Measurements from ENCODE around the gene TSHZ2. TPM values are rescaled to one million over a fixed set of nuclear protein-coding genes. Genes with fewer than 3 reads are reported as not detected.

Gene TSHZ2
- total RNA-seq, 1 donor from 2014 or later: 5.2 TPM

DNA sequence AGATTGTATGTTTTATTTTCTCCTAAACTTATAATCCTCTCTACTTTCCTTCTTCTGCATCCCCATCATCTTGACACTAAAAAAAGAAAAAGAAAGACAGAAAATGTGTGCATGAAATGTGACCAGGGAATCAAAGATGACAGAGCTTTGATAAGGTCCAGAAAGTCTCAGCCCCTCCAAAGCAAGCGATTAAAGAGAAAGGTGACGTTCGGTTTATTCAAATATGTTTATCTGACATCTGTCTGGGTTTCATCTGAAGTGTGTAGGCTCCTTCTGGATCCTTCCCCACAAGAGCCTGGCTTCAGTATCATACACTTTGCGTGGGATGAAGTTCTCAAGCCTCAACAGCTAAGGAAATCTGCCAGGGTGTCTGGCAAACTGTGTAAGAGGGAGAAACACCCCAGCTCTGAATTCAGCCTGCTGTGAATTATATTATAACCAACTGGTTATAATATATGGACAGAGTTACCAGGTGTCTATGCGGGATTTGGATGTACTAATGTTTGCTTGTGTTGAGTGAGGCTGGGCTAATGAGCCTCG lies 358.5 kb downstream of the TSHZ2 start:
- DNase-seq: no peak
- Histone ChIP-seq H3K9me3 (no peaks in the 10 kb centered on the region), H3K27ac (no peak overlapping the region), H3K4me3 (no peak overlapping the region), H3K27me3 (no peaks in the 10 kb centered on the region), H3K4me1 (peaks cover 4% of the 10 kb centered on the region), H3K36me3 (no peaks in the 10 kb centered on the region)
- intact Hi-C loops (cut with DNase I): no loop called here
- ATAC-seq: no peak
- TF ChIP-seq, protein P1, sequence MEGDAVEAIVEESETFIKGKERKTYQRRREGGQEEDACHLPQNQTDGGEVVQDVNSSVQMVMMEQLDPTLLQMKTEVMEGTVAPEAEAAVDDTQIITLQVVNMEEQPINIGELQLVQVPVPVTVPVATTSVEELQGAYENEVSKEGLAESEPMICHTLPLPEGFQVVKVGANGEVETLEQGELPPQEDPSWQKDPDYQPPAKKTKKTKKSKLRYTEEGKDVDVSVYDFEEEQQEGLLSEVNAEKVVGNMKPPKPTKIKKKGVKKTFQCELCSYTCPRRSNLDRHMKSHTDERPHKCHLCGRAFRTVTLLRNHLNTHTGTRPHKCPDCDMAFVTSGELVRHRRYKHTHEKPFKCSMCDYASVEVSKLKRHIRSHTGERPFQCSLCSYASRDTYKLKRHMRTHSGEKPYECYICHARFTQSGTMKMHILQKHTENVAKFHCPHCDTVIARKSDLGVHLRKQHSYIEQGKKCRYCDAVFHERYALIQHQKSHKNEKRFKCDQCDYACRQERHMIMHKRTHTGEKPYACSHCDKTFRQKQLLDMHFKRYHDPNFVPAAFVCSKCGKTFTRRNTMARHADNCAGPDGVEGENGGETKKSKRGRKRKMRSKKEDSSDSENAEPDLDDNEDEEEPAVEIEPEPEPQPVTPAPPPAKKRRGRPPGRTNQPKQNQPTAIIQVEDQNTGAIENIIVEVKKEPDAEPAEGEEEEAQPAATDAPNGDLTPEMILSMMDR (IDR thresholded peaks at IDR 0.05): no peak

DNA sequence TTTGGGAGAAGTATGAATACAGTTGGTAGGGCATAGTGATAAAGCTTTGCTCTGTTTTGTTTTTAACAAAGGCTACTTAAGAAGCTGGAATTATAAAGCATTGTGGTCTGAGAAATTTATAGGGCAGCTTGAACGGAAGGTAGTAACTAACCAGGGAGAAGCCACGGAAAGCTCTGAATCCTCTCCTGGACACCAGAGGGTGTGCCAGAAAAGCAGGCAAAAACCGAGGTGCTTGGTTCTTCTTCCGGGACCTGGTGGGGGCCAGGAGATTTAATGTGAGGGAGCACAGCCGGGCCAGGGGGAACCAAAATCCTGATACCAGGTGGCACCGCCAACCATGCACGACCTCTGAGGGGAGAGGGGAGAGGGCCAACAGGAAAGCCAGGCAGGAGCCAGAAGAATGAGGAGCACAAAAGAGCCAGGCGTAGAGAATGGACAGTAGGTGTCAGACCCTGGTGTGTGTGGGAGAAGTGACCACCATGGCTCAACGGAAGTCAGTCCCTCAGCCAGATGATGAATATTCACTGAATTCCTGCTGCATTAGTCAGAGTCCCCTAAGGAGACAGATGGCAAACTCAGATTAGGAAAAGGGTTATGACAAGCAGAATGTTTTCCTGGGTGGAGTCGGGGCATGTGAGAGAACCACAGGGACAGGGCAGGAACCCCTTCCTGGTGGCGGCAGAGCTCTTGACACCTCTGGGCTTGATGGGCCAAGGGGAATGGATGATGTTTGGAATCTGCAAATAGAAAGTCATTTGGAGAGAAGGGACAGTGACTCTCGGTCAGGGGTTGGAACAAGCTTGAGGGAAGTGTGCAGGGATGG lies 359.2 kb downstream of the TSHZ2 start:
- Histone ChIP-seq H3K36me3 (no peaks in the 10 kb centered on the region), H3K4me3 (no peak overlapping the region), H3K27me3 (no peaks in the 10 kb centered on the region), H3K9me3 (no peaks in the 10 kb centered on the region), H3K27ac (no peak overlapping the region), H3K4me1 (peaks cover 4% of the 10 kb centered on the region)
- TF ChIP-seq, protein P1 (IDR thresholded peaks at IDR 0.05): no peak
- intact Hi-C loops (cut with DNase I): no loop called here
- DNase-seq: no peak
- ATAC-seq: no peak

DNA sequence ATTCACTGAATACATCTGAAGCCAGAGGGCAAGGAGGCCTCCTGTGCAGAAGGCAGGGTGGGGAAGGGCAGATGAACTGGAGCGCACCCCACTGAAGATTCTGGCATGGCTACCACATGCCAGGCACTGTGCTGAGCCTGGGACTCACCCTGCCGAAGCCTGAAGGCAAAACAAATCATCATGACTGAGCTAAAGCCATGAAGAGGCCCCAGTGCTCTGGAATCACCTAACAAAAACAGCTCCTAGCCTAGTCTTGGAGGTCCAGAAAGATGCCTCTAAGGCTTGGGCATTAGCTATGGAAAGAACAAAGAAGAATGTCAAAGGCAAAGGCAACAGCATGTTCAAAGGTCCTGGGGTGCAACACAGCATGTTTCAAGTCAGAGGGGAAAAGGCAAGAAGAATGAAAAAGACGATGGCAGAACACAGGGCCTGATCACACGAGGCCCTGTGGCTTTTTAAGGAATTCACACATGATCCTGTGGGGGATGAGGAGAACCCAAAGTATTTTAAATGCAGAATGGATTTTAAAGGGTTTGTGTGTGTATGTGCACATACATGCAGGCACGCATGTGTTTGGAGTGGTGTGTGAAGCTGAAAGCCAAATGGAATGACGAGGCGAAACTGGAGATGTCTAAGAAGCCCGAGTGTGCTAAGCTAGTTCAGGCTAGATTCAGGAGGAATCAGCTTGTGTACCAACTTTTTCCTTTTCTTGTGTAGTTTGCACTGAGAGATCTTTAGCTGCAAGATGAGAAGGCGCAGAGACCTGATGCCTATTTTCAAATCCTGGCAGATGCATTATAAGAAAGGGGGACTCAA lies 360.1 kb downstream of the TSHZ2 start:
- ATAC-seq (no peak), DNase-seq (no peak)
- H3K4me3 ChIP-seq: no peak overlapping the region
- H3K27me3 ChIP-seq: no peaks in the 10 kb centered on the region
- H3K27ac ChIP-seq: no peak overlapping the region
- intact Hi-C loops (cut with DNase I): no loop called here
- TF ChIP-seq, protein P1 (IDR thresholded peaks at IDR 0.05): no peak
- no peaks in the 10 kb centered on the region for H3K9me3 ChIP-seq
- peaks cover 4% of the 10 kb centered on the region for H3K4me1 ChIP-seq
- no peaks in the 10 kb centered on the region for H3K36me3 ChIP-seq

DNA sequence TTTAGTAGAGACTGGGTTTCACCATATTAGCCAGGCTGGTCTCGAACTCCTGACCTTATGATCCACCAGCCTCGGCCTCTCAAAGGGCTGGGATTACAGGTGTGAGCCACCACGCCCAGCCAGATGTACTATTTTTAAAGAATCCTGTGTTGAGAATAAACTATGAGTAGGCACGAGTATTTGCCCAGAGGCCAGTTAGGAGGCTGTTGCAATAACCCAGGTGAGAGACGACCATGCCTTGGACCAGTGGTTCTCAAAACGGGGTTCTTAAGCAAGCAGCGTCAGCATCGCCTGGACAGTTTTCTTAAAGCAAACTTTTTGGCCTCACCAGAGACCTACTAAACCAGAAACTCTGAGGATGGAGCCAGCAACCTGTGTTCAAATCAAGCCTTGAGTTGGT lies 362.7 kb downstream of the TSHZ2 start:
- no peak overlapping the region for H3K27ac ChIP-seq
- no peaks in the 10 kb centered on the region for H3K27me3 ChIP-seq
- no peaks in the 10 kb centered on the region for H3K36me3 ChIP-seq
- H3K4me1 ChIP-seq: peaks cover 4% of the 10 kb centered on the region
- no peaks in the 10 kb centered on the region for H3K9me3 ChIP-seq
- H3K4me3 ChIP-seq: no peak overlapping the region
- DNase-seq (no peak), ATAC-seq (no peak)
- intact Hi-C loops (cut with DNase I): no loop called here
- TF ChIP-seq, protein P1 (IDR thresholded peaks at IDR 0.05): no peak

DNA sequence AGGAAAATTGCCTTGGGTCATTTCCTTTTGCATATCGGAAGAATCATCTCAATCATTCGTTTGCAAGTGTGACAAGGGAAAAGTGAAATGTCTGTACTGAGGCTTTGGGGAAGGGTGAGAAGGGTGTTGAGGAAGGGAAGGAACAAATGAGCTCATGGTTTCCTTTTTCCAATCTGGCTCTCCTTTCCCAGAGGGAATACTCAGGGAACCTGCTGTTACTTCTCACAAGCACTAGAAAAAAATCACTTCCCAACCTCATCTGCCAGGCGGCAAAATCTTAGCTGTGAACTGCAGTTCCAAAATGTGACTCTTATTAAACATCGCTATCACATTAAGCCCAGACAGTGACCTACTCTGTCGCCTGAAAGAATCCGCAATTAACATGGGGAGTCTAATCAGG lies 363.4 kb downstream of the TSHZ2 start:
- Histone ChIP-seq H3K27ac (no peak overlapping the region), H3K4me3 (no peak overlapping the region), H3K4me1 (peaks cover 4% of the 10 kb centered on the region), H3K9me3 (no peaks in the 10 kb centered on the region), H3K36me3 (no peaks in the 10 kb centered on the region), H3K27me3 (no peaks in the 10 kb centered on the region)
- DNase-seq (no peak), ATAC-seq (no peak)
- intact Hi-C loops (cut with DNase I): no loop called here
- TF ChIP-seq, protein P1 (IDR thresholded peaks at IDR 0.05): no peak

Measured in upper lobe of right lung (tissue), 1 donor.